Thyroid gland (tissue), 4 donors: ENCODE data around the gene TRIM13.

Experiments used
- POLR2A ChIP-seq, 2 donors: fragments of 450-650 bp; IDR thresholded peaks; one replicate each; pipeline ENCODE4 v1.6.1; 2017; ENCODE audit warnings: antibody characterized with exemption in 2 of 2, mild to moderate bottlenecking in 2 of 2, moderate library complexity in 1 of 2
- TF ChIP-seq, protein P1 (sequence below), 6 experiments: fragments of 200-600 bp in 3 of 6; fragments of 450-650 bp in 3 of 6; sonication (generic) in 3 of 6; IDR thresholded peaks; one replicate each; pipeline ENCODE4 v1.5.1; 2016 to 2019; ENCODE audit warnings: antibody characterized with exemption in 6 of 6, mild to moderate bottlenecking in 2 of 6, inconsistent platforms in 1 of 6, moderate library complexity in 1 of 6

- TF ChIP-seq POLR2A (IDR thresholded peaks at IDR 0.05): no peak
- TF ChIP-seq, protein P1, sequence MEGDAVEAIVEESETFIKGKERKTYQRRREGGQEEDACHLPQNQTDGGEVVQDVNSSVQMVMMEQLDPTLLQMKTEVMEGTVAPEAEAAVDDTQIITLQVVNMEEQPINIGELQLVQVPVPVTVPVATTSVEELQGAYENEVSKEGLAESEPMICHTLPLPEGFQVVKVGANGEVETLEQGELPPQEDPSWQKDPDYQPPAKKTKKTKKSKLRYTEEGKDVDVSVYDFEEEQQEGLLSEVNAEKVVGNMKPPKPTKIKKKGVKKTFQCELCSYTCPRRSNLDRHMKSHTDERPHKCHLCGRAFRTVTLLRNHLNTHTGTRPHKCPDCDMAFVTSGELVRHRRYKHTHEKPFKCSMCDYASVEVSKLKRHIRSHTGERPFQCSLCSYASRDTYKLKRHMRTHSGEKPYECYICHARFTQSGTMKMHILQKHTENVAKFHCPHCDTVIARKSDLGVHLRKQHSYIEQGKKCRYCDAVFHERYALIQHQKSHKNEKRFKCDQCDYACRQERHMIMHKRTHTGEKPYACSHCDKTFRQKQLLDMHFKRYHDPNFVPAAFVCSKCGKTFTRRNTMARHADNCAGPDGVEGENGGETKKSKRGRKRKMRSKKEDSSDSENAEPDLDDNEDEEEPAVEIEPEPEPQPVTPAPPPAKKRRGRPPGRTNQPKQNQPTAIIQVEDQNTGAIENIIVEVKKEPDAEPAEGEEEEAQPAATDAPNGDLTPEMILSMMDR (IDR thresholded peaks at IDR 0.05): no peak
Observed at GRCh38 chr13:50017819-50018218, 21.0 kb downstream of the TRIM13 start.
